Measurements from ENCODE around the gene GMFB. TPM values are rescaled to one million over a fixed set of nuclear protein-coding genes. Genes with fewer than 3 reads are reported as not detected.
"Not testable (repeated sequence)": the region's sequence is repeated elsewhere in the genome, so short reads cannot be mapped to it uniquely, and the experiment has no call there.

The GMFB gene
- total RNA-seq, 2 experiments from 2014 or later, result 44.4 to 45.4 TPM

DNA sequence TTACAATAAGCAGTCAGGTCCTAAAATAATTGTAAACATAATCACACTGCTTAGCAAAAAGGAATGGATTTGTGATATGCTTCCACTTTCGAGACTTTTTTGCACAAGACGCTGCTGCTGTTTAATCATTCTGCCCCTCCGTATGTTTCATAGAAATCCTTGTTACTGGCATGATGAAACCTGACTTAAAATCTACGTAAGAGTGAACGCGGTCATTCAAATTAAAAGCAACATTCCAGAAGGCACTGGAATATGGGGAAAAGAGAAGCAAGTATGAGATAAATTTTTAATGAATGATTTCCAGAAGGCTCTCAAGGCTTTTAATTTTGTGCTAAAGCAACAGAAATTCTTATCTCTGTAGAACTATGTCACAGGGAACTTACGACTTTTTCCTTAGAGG is 48.7 kb downstream of the GMFB start:
- H3K9me3 Mint-ChIP-seq, result no peaks in the 10 kb centered on the region
- H3K4me3 Mint-ChIP-seq, result peak overlapping the region; percentile 88
- H3K36me3 Mint-ChIP-seq, result peaks cover 38% of the 10 kb centered on the region
- H3K27ac Mint-ChIP-seq, result peak overlapping the region; percentile 82
- H3K4me1 Mint-ChIP-seq, result peaks cover 56% of the 10 kb centered on the region
- no peaks in the 10 kb centered on the region for H3K27me3 Mint-ChIP-seq
- no peak for DNase-seq

DNA sequence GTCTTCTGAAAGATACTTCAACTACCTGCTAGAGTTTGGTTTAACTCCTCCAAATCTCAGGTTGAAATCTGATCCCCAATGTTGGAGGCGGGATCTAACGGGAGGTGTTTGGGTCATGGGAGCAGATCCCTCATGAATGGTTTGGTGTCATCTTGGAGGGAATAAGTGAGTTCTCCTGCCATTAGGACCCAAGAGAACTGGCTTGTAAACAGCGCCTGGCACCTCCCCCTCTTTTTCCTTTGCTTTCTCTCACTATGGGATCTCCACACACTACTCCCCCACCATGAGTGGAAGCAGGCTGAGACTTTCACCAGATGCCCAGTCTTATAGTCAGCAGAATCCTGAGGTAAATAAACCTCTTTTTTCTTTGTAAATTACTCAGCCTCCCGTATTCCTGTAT is 50.1 kb downstream of the GMFB start:
- no peak for DNase-seq
- peaks cover 67% of the 10 kb centered on the region for H3K4me1 Mint-ChIP-seq
- peaks cover 49% of the 10 kb centered on the region for H3K36me3 Mint-ChIP-seq
- H3K27ac Mint-ChIP-seq, result no peak overlapping the region
- no peaks in the 10 kb centered on the region for H3K27me3 Mint-ChIP-seq
- no peaks in the 10 kb centered on the region for H3K9me3 Mint-ChIP-seq
- peak overlapping the region; percentile 10 for H3K4me3 Mint-ChIP-seq

DNA sequence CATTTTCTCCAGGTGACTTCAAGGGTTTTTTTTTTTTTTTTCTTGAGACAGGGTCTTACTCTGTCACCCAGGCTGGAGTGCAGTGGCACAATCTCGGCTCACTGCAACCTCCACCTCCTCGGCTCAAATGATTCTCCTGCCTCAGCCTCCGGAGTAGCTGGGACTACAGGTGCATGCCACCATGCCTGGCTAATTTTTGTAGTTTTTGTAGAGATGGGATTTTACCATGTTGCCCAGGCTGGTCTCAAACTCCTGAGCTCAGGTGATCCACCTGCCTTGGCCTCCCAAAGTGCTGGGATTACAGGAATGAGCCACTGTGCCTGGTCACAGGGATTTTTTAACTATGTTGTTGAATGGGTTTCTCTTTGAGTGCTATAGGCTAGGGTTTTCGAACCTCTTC is 50.8 kb downstream of the GMFB start:
- Mint-ChIP-seq H3K36me3 (peaks cover 49% of the 10 kb centered on the region), H3K4me1 (peaks cover 74% of the 10 kb centered on the region)
- not testable (repeated sequence) for H3K9me3 Mint-ChIP-seq, H3K27me3 Mint-ChIP-seq, H3K4me3 Mint-ChIP-seq, DNase-seq, H3K27ac Mint-ChIP-seq

DNA sequence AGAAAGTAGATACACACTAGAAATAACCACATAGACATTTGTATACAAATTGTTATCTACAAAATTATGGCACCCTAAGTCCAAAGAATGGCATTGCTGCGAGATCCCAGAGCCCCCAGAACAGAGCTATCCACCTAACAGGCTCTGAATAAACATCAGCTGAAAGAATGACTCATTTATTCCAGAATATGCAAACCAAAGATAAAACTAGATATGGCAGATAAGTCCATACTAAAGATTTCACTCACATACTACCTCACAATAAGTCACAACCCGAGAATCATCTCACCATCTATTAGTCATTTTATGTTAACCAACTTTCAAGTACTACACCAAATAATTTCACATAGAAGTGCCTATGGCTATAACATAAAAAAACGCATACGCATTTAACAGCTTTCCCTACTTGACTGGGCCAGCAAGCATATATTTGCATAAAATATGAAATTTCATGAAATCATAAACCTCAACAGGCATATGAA is 53.2 kb downstream of the GMFB start:
- peak; percentile 16 for DNase-seq
- H3K9me3 Mint-ChIP-seq, result no peaks in the 10 kb centered on the region
- H3K27me3 Mint-ChIP-seq, result no peaks in the 10 kb centered on the region
- H3K4me3 Mint-ChIP-seq, result peak overlapping the region; percentile 60
- peaks cover 63% of the 10 kb centered on the region for H3K36me3 Mint-ChIP-seq
- peaks cover 74% of the 10 kb centered on the region for H3K4me1 Mint-ChIP-seq
- H3K27ac Mint-ChIP-seq, result peak overlapping the region; percentile 74

DNA sequence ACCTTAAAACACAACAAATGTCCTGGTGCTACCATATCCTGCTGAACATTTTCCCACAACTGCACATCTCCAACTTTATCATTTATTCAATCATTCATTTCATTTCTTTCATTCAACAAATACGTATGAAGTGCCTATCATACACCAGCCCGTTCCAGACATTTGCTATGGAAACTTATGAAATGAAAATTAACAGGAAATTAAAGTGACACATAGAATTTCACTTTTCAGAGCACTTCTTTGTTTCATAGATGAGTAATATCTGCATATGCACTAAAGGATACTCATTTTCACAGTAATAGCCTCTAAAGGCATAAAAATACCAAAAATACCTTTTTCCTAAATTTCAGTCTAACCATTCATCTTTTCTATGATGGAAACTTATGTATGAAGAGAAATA is 60.3 kb downstream of the GMFB start:
- peaks cover 46% of the 10 kb centered on the region for H3K4me1 Mint-ChIP-seq
- DNase-seq, result no peak
- H3K27me3 Mint-ChIP-seq, result no peaks in the 10 kb centered on the region
- peaks cover 47% of the 10 kb centered on the region for H3K36me3 Mint-ChIP-seq
- H3K4me3 Mint-ChIP-seq, result no peak overlapping the region
- H3K27ac Mint-ChIP-seq, result peak overlapping the region; percentile 69
- no peaks in the 10 kb centered on the region for H3K9me3 Mint-ChIP-seq

DNA sequence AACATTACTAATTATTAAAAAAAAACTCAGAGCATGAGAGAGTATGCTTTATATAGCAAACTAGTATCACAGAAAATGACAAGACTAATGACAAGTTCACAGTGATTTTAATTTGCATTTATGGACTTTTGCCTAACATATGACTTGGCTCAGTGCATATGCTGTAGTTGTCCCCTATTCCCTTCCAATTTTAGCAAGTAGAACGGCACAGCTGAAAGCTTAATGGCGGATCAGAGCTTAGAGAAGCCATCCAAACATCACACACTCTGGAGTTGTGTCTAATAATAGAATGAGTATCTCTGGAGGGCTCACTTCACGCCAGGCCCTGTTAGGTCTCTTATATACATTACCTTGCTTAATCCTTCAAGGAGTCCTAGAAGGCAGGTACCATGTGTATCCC is 60.9 kb downstream of the GMFB start:
- Mint-ChIP-seq H3K9me3 (no peaks in the 10 kb centered on the region), H3K27ac (peak overlapping the region; percentile 69), H3K4me1 (peaks cover 41% of the 10 kb centered on the region), H3K36me3 (peaks cover 47% of the 10 kb centered on the region), H3K27me3 (no peaks in the 10 kb centered on the region), H3K4me3 (no peak overlapping the region)
- no peak for DNase-seq

DNA sequence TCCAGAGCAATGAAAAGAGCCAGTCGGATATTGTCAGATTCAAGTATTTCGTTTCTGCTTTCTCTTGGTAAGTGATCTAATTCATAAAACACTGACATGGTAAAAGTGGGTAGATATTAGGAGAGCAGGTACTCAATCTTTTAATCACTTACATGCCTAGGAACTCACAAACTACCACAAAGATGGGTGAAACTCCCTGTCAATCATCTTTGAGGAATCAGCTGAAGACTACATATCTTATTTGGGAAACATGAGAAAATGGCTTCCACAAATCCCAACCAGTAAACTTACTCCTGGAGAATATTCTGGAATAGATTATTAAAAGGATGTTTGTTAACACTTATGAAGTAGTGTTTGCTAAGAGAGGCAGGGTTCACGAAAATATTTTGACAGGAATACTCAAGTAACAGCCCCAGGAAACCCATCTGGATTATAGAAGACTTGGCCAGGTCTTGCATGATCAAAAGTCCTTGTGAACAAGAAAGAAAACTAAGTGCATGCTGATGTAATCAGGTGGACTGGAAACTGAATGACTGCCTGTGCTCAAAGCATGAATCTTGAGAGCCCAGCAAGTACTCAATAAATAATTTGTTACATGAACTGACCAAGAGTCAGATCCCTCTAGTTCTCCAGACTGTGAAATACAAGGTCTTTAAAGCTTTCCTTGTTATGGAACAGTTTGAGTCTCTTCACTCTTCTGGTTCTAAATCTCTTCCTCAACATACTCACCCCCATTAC is 63.1 kb downstream of the GMFB start:
- DNase-seq, result no peak
- Mint-ChIP-seq H3K4me1 (peaks cover 35% of the 10 kb centered on the region), H3K27me3 (no peaks in the 10 kb centered on the region), H3K27ac (peak overlapping the region; percentile 4), H3K4me3 (no peak overlapping the region), H3K9me3 (no peaks in the 10 kb centered on the region), H3K36me3 (peaks cover 35% of the 10 kb centered on the region)

DNA sequence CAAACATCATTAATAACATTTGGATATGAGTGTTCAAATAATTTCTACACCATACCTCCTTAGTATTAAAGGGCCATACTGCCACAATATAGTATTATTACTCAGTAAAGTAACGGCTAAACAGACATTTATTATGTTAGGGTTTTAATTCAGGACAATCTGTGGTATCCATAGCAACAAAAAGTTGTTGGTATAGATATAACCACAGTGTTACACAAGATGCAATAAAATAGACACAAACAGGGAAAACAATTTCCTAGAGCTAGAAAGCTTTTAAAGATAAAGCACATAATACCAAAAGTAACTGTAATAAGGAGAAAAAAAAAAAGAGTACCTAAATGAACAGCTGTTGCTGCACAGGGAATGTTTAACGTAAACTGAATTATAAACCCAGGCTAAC is 63.7 kb downstream of the GMFB start:
- peaks cover 31% of the 10 kb centered on the region for H3K36me3 Mint-ChIP-seq
- no peak for DNase-seq
- no peaks in the 10 kb centered on the region for H3K27me3 Mint-ChIP-seq
- H3K4me1 Mint-ChIP-seq, result peaks cover 31% of the 10 kb centered on the region
- no peaks in the 10 kb centered on the region for H3K9me3 Mint-ChIP-seq
- H3K27ac Mint-ChIP-seq, result no peak overlapping the region
- no peak overlapping the region for H3K4me3 Mint-ChIP-seq

Other genes starting within 250 kb of the GMFB start
- 10 to 100 TPM; 77.9 to 79.5 TPM for gene CDKN3, start 92.0 kb downstream of the GMFB start, total RNA-seq
- gene CNIH1, start 47.6 kb downstream of the GMFB start, total RNA-seq, result 10 to 100 TPM; 92.0 to 95.4 TPM
- gene CGRRF1, start 20.9 kb upstream of the GMFB start, total RNA-seq, result 10 to 100 TPM; 11.5 to 12.9 TPM
- gene SAMD4A, start 78.1 kb upstream of the GMFB start, total RNA-seq, result 1 to 10 TPM; 4.6 to 4.7 TPM

All from activated naive CD8-positive, alpha-beta T cell treated with anti-CD3 and anti-CD28 coated beads for 36 hours (primary cell).